A549 treated with GW870086 at 1 μM for 4 hours (cell line): ENCODE data around the gene SUMF2. TPM values are rescaled to one million over a fixed set of nuclear protein-coding genes. Genes with fewer than 3 reads are reported as not detected.

ENCODE experiments used
- total RNA-seq: library from RNA; stranded (reverse); fragments of 200-300 nt; extraction: Qiagen RNA extraction; gene quantifications from 5 replicates; pipeline ENCODE4 v1.2.3, GENCODE V29; 2022; ENCODE audit warnings: low read depth

The SUMF2 gene
- total RNA-seq = 108 to 112 TPM (median 109 TPM) in 5 replicates

DNA sequence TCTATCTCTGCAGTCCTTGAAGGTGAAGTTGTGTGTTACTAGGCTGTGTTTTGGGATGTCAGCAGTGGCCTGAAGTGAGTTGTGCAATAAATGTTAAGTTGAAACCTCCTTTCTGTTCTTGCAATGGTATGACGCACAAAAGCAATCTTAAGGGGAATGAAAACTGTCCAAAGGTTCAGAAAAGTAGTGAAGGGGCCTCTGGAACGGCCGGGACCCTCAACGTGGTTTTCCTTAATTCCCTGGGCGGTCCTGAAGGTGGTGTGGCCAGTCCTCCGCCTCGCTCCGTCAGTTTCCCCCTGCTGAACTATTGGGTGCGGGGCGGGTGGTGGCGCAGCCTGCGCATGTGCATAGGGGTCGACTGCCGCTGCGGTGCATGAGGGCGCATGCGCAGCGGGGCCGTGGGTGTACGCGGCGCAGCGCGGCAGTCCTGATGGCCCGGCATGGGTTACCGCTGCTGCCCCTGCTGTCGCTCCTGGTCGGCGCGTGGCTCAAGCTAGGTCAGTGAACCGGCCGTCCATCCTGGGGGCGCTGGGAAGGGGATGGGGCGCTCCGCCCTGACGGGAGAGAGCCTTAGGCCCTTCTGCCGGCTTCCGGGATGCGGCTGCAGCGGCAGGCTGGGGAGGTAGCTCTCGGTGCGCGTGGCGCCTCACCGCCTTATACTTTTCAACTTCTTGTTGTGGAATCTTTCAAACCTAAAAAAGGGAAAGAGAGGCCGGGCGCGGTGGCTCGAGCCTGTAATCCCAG is at the start of gene SUMF2:
SUMF2 (plus strand) TSS at position 405 of the 744 bp plus-strand sequence; CDS start at position 431, 26 bp downstream.

DNA sequence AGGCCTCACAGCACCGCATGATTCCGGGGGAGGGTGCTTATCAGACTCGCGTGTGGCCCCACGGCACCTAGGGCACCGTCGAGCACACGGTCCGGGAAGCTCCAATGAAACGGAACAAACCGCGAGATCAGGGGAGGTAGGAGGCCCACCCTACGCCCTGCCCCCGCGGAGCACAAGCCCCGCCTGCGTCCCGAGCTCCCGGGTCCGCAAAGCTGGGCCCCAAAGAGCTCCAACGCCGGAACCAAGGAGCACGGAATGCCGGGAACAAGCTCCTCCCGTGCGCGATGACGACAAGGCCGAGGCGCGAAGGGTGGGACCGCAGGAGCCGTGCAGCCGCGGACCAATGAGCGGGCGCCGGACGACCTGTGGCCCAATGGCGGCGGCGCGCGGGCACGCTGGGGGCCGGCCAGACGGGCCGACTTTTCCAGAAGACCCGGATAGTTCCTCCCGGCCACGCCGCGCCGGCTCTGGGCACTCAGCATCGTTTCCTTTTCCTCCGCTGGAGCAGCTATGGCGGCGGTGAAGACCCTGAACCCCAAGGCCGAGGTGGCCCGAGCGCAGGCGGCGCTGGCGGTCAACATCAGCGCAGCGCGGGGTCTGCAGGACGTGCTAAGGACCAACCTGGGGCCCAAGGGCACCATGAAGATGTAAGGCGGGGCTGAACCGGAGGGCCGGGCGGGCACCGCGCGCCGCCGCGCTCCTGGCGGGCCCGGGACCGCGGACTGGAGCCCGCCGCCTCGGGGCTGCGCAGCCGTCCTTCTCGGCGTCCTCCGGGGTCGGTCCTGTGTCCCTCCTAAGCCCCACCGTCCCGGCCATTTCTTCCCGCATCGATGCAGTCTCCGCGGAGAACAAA is 12.5 kb upstream of the SUMF2 start, which contains the start of the genes CCT6A and PSPH:
CCT6A (plus strand) TSS at position 427 of the 853 bp plus-strand sequence; CDS start at position 511, 84 bp downstream.
PSPH (minus strand) TSS at position 106 of the 853 bp plus-strand sequence. CDS start 30,232 bp downstream, outside the sequence.

DNA sequence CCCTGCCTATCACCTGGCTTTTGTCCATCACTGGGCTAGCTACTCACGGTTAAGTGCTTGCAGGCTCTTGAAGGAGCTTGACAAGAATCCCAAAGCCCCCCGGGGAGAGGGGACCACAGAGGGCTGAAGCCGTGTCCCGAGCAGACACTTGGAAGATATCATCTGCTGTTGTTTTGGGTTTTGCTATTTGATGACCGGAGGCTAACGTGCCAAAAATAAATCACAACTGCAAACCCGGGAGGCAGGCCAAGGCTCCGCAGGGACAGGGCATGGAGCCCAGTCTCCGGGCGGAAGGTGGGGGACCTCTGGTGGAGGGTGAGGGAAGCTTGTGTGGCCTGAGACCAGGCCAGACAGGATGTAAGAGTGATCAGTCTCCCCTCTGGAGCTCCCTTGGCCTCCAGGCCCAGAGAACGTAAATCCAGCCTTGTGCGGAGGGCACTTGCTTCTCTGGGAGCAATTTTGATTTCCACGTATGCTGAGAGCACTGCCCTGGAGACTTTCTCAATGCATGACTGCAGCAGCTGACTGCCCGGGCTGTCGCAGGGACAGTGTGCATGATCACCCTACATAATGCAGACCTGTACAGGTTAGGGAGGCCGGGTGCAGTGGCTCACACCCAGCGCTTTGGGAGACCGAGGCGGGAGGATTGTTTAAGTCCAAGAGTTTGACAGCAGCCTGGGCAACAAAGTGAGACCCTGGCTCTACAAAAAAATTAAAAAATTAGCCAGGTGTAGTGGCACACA is 28.9 kb downstream of the SUMF2 start, which contains the start of gene PHKG1:
PHKG1 (minus strand) TSS at position 164 of the 743 bp plus-strand sequence. CDS start 4,011 bp downstream, outside the sequence.

DNA sequence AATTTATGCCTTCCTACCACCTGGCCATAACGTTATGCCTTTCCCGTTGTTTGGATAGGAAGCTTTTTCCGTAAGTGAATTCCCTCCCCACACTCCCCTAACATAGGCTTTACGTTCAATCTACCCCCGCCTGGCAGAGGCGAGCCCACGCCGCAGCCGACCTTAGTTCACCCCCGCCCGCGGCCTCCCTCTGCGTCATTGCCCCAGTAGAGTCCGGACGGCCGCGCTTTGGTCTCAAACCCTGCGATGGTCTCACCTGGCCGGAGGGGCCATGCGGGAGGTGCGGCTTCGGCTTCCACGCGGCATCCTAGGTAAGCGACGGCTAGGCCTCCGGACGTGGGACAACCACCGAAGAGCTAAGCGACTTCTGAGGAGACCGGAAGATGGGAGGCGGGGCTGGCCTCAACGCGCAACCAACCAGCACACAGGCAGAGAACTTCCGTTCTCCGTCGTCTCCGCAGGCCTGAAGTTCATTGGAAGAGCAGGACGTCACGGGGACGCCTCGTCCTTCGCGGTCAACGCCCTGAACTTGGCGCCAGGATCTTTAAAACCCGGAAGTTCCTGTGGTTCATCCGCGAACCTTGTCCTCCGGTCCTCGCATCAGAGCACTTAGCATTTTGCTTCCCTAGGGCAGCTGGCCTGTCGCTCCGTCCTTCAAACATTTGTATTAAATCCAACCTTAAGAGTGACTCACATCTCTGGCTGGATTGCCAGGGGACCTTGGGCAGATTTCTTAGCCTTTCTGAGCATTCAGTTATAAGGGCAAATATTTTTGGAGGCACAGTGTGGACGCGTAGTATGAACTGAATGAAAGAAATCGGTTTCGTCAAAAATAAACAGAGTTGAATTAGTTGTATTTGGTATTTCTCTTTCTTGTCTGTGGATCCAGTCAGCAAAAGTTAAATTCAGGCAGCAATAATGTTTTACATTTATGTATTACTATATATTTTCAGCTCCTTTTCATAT is 42.3 kb downstream of the SUMF2 start, which contains the start of gene CHCHD2:
CHCHD2 (minus strand) TSS at position 369 of the 966 bp plus-strand sequence; CDS start at position 306, 63 bp downstream.

DNA sequence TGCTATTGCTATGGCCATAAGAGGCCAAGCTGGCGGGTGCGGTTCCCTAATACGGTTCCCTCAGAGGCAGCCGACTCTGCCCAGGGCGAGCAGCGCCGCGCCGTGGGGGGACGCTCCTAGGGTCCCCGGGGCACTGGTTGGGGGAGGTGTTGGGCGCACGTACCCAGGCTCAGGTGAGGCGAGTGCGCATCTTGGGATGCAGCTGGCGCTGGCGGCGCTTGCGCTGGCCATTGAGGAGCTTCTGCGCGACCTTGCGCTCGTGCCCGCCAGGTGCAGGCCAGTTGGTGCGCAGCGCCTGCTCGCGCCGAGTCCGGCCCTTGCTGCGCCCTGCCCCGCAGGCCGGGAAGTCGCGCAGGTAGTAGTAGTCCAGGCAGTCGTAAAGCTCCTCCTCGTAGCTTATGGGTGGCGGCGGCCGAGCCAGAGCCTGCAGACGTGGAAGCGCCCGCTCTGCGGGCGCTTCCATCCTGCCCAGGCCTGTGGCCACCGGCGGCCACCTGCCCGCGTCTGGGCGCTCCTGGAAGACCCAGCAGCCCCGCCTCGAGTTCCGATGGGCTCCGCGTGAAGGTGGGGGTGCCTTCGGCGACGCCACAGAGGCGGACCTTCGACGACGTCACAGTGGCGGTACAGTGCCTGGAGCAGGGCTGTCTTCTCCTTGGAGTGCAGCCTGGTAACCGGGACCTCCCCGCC is 51.9 kb downstream of the SUMF2 start, which contains the start of gene NUPR2:
NUPR2 (minus strand) TSS at position 566 of the 687 bp plus-strand sequence; CDS start at position 463, 103 bp downstream.

Other genes with a start within 250 kb of the SUMF2 start
- gene SEPTIN14, start 201.5 kb upstream of the SUMF2 start, total RNA-seq = not detected in 5 replicates
- 0.71 to 1.1 TPM (median 0.78 TPM) in 5 replicates for gene ZNF713, start 176.8 kb upstream of the SUMF2 start, total RNA-seq
- gene MRPS17, start 112.4 kb upstream of the SUMF2 start, total RNA-seq = 24.5 to 34.0 TPM (median 27.6 TPM) in 5 replicates
- 42.8 to 58.6 TPM (median 52.1 TPM) in 5 replicates for gene NIPSNAP2, start 99.7 kb upstream of the SUMF2 start, total RNA-seq
- gene PSPH, start 12.8 kb upstream of the SUMF2 start, total RNA-seq = 23.7 to 30.8 TPM (median 27.4 TPM) in 5 replicates
- 256 to 294 TPM (median 279 TPM) in 5 replicates for gene CCT6A, start 12.5 kb upstream of the SUMF2 start, total RNA-seq
- 0.35 to 1.9 TPM (median 0.48 TPM) in 5 replicates for gene PHKG1, start 28.7 kb downstream of the SUMF2 start, total RNA-seq
- gene CHCHD2, start 42.2 kb downstream of the SUMF2 start, total RNA-seq = 632 to 765 TPM (median 688 TPM) in 5 replicates
- gene NUPR2, start 52.1 kb downstream of the SUMF2 start, total RNA-seq = not detected in 5 replicates